ENCODE results near the gene TMEM38B. TPM values are rescaled to one million over a fixed set of nuclear protein-coding genes. Genes with fewer than 3 reads are reported as not detected.

The TMEM38B gene
- total RNA-seq, 2 donors from 2014 or later = 0.66 to 21.3 TPM

DNA sequence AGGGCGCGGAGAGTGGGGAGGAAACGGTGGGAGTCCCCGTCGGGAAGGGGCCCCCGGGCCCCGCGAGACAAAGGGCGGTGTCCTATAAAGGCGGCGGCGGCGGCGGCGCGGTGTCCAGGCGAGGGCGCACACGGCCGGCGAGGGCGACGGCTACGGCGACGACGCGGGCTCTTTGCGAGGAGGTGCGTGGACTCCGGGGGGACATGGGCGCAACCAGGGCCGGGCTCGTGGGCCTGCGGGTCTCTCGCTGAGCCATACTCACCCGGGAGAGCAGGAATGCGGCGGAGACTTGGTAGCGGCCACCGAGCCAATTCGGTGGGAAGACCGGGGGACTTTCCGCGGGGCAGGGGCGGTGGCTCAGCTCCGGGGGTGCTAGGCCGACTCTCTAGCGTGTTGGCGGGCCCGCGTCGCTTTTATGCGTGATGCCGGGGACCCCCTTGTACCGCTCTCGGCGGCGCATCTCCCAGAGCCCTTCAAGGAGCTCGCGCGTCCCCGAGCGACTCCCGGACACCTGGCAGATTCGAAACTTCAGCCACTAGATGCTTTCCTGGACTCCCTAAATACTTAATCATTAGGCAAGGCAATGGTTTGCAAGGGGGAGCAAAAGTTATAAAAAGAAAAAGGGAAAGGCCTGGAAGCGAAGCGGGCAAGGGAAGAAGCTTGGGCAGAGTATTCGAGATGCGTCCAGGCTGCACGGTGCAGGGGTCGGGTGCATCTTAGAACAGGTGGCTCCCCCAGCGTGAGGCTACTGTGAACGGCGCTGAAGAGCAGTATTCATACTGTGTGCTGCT, 38.0 kb upstream of the TMEM38B start:
- Histone ChIP-seq H3K36me3 (replicated peaks in 1 of 2; ENCODE audit: insufficient read depth in 1 of 2, low read depth in 2 of 2) (no peaks in the 10 kb centered on the region), H3K27me3 (no peaks in the 10 kb centered on the region), H3K9me3 (no peaks in the 10 kb centered on the region), H3K4me1 (peaks cover 12% of the 10 kb centered on the region), H3K27ac (no peak overlapping the region), H3K4me3 (peak overlapping the region in 1 of 2 donors; percentile 15)
- WGBS, 2 donors = 2 to 3% methylated on average over 16 to 57 of the region's 75 CpGs
- peak; percentile 4 to 48 (median 30) for DNase-seq
- TF ChIP-seq CTCF (IDR thresholded peaks at IDR 0.05) = peak in 6 of 7 experiments; percentile 23 to 48 (median 30)
- TF ChIP-seq POLR2A (IDR thresholded peaks at IDR 0.05) = no peak
- intact Hi-C loops (cut with DNase I) = no loop called here
- peak; percentile 65 for ATAC-seq

- Histone ChIP-seq H3K9me3 (no peaks in the 10 kb centered on the region), H3K4me3 (no peak overlapping the region), H3K36me3 (replicated peaks in 1 of 2; ENCODE audit: insufficient read depth in 1 of 2, low read depth in 2 of 2) (no peaks in the 10 kb centered on the region), H3K27ac (no peak overlapping the region), H3K4me1 (peaks cover 12% of the 10 kb centered on the region), H3K27me3 (no peaks in the 10 kb centered on the region)
- no peak for DNase-seq
- 71 to 85% methylated on average over 2 of the region's 2 CpGs for WGBS, 2 donors
- intact Hi-C loops (cut with DNase I) = no loop called here
- no peak for TF ChIP-seq CTCF (IDR thresholded peaks at IDR 0.05)
- TF ChIP-seq POLR2A (IDR thresholded peaks at IDR 0.05) = no peak
- no peak for ATAC-seq
Observed at GRCh38 chr9:105658351-105658750, 36.0 kb upstream of the TMEM38B start.

DNA sequence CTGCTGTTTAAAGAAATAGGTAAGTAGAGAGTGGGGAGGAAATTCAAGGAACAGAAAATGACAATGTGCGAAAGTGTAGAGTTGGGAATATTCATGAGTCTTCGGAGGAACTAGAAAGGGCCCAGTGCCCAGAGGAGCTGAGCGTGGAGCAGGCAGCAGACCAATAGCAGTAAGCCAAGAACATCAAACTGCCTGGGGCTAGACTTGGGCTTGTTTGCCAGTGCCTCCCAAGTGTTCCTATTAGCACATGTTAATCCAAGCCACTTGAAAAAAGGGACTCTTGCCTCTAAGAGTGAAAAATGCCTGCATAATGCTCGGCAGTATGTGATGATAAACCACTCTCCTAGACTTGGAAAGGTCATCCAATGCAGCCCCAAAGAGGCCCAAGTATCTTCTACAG, 33.3 kb upstream of the TMEM38B start:
- DNase-seq (no peak), ATAC-seq (no peak)
- 78 to 87% methylated on average over 4 of the region's 4 CpGs for WGBS, 2 donors
- no peak overlapping the region for H3K4me3 ChIP-seq
- H3K27me3 ChIP-seq = no peaks in the 10 kb centered on the region
- intact Hi-C loops (cut with DNase I) = no loop called here
- H3K36me3 ChIP-seq (replicated peaks in 1 of 2; ENCODE audit: insufficient read depth in 1 of 2, low read depth in 2 of 2) = no peaks in the 10 kb centered on the region
- TF ChIP-seq POLR2A (IDR thresholded peaks at IDR 0.05) = no peak
- TF ChIP-seq CTCF (IDR thresholded peaks at IDR 0.05) = no peak
- no peak overlapping the region for H3K27ac ChIP-seq
- H3K4me1 ChIP-seq = peaks cover 9% of the 10 kb centered on the region
- H3K9me3 ChIP-seq = no peaks in the 10 kb centered on the region

GRCh38 chr9:105662184-105663104, 31.9 kb upstream of the TMEM38B start, which contains the start of gene TAL2:
TAL2 (plus strand) TSS chr9:105662457; CDS start chr9:105662497, 40 bp downstream.
- intact Hi-C loops (cut with DNase I) = no loop called here
- no peak within 1 kb of the TSS for H3K27ac ChIP-seq
- WGBS, 2 donors = 78% methylated on average over 12 of the region's 12 CpGs
- no peaks in the 10 kb centered on the region for H3K9me3 ChIP-seq
- no peaks in the 10 kb centered on the region for H3K36me3 ChIP-seq (replicated peaks in 1 of 2; ENCODE audit: insufficient read depth in 1 of 2, low read depth in 2 of 2)
- TF ChIP-seq POLR2A (IDR thresholded peaks at IDR 0.05) (no peak), CTCF (IDR thresholded peaks at IDR 0.05) (no peak)
- no peaks in the 10 kb centered on the region for H3K4me1 ChIP-seq
- DNase-seq (no peak), ATAC-seq (no peak)
- H3K27me3 ChIP-seq = no peaks in the 10 kb centered on the region
- no peak within 1 kb of the TSS for H3K4me3 ChIP-seq

Data from body of pancreas (tissue), 4 donors.